Right lobe of liver (tissue), 4 donors: ENCODE measurements around the gene PCYOX1L.
"Not testable (repeated sequence)": the region's sequence is repeated elsewhere in the genome, so short reads cannot be mapped to it uniquely, and the experiment has no call there.

Source experiments
- CTCF ChIP-seq, 4 donors: fragments of 200-600 bp in 3 of 4; fragments of 450-650 bp in 1 of 4; IDR thresholded peaks; one replicate each; pipeline versions ENCODE4 v1.5.1 to v1.8.0; 2016 to 2022; ENCODE audit warnings: antibody characterized with exemption in 4 of 4, mild to moderate bottlenecking in 2 of 4
- POLR2A ChIP-seq: fragments of 450-650 bp; IDR thresholded peaks from one replicate; pipeline ENCODE4 v1.6.1; 2017; ENCODE audit warnings: antibody characterized with exemption, mild to moderate bottlenecking
- donor health status: DM: no; HTN: no; CAD: no.
- donor health status: DM: no; HTN: no; CAD: no.
- donor health status: DM: no; HTN: yes; CAD: no.

GRCh38 chr5:149398747-149399266 is 41.0 kb downstream of the PCYOX1L start:
- TF ChIP-seq CTCF (IDR thresholded peaks at IDR 0.05); POLR2A: not testable (repeated sequence)
